NT2/D1 (cell line): ENCODE results near the gene STAG1.

Experiments
- YY1 ChIP-seq: IDR thresholded peaks from 2 replicates; pipeline ENCODE4 v1.6.1; 2011; ENCODE audit not compliant: insufficient read length, insufficient read depth
- ZNF274 ChIP-seq: IDR thresholded peaks from 2 replicates; pipeline ENCODE4 v1.6.1; 2011; ENCODE audit warnings: mild to moderate bottlenecking, low read depth, low read length

DNA sequence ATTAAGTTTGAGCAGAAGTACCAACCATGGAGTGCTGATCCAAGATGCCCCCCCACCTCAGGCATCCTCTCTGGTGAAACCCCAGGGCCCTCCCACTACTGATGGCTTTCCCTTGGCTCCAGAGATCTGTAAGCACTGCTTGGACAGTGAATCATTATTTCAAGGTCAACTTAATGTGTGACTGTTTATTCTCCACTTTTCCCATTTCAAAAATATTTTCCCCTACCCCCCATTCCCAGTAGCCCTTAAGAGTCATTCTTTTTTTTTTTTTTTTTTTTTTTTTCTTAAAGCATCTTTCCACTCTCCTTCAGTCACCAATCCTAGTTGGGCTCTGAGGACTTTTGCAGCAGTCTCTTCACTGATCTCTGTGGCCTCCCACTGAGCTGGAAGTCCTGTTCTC is 419.4 kb downstream of the STAG1 start:
- TF ChIP-seq ZNF274: no peak
- no peak for TF ChIP-seq YY1
